OCI-M2 (cell line): ENCODE data around the gene LMNA.
"Not testable (repeated sequence)": the region's sequence is repeated elsewhere in the genome, so short reads cannot be mapped to it uniquely, and the experiment has no call there.

Source experiments
- DNase-seq: peaks from one replicate; lab custom pipeline; 2025; ENCODE audit not compliant: unreplicated experiment; lab: John Stamatoyannopoulos, UW

The LMNA gene

GRCh38 chr1:156104065-156104810, 10.3 kb upstream of the LMNA start:
- no peak for DNase-seq

GRCh38 chr1:156104861-156105832, 9.4 kb upstream of the LMNA start:
- no peak for DNase-seq

DNA sequence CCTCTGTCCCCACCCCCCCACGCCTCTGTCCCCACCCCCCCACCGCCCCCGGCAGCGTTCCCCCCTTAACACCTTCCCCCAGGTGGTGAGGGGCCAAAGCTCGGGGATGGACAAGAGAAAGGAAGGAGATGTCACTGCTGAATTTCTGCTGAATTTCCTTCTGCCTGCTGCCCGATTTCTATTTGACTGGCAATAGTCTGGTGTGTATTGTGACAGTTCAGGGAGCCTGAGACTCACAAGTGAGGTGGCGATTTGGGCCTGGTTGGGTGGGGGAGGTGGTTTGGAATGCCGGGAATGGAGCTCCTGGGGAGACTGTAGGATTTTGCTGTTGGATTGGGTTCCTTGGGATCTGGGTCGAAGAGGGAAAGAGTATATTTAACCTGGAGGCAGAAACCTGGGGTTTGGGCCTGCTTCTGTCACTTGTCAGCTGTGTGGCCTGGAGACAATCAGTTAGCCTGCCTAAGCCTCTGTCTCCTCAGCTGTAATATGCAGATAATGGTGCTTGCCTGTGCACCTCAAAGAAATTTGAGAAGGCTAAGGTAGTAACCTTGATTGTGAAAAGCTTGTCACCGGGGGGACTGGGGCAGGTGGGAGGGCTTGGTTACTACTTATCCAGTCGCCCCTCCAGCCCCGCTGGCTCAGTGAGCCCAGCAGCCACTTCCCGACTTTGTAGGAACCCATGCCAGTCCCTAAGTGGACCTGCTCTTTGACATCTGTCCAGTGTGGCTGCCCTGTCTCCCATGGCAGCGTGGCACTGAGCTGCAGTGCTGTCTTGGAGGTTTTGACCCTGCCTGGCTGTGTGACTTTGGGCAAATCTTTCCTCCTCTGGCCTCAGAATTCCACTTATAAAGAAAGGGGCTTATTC, 7.7 kb upstream of the LMNA start:
- DNase-seq: no peak

- no peak for DNase-seq
Measured at GRCh38 chr1:156108057-156108456, 6.5 kb upstream of the LMNA start.

GRCh38 chr1:156108664-156109241, 5.8 kb upstream of the LMNA start:
- no peak for DNase-seq

GRCh38 chr1:156110252-156110651, 4.3 kb upstream of the LMNA start:
- no peak for DNase-seq

- no peak for DNase-seq
Measured at GRCh38 chr1:156111355-156111962, 3.1 kb upstream of the LMNA start.

DNA sequence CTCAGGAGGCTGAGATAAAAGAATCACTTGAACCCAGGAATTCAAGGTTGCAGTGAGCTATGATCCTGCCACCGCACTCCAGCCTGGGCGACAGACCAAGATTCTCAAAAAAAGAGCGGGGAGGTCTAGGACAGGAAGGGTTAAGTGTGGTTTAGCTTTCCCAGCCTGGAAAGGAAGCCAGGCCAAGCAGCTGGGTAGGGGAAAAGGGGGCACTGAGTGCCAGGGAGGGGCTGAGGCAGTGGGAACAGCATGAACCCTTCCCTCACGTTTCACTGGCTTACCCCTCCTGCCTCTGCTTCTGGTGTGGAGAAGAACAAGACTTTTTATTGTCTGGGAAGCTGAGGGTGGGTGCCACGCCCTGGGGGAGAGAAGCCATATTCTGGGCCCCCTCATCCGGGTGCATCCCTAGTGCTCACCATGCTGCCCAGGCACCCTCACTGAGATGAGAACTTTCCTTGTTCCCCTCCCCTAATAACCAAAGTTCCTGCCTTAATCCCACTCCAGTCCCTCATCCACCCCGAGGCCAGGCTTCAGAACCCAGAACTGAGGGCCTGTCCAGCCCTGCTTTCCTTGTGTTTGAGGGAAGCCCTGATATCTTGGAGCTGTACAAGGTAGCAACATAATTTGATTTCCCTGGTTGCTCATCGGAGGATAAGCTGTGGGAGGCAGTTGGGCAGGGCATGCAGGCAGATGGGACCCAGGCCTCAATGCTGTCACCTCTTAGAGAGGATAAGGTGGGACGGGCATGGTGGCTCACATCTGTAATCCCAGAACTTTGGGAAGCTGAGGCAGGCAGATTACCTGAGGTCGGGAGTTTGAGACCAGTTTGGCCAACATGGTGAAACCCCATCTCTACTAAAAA, 2.0 kb upstream of the LMNA start:
- DNase-seq: no peak

- DNase-seq: no peak
Measured at GRCh38 chr1:156113282-156113950, 1.1 kb upstream of the LMNA start.

- peak; percentile 20 for DNase-seq
Measured at GRCh38 chr1:156114919-156115513, 505 bp downstream of the LMNA start.

DNA sequence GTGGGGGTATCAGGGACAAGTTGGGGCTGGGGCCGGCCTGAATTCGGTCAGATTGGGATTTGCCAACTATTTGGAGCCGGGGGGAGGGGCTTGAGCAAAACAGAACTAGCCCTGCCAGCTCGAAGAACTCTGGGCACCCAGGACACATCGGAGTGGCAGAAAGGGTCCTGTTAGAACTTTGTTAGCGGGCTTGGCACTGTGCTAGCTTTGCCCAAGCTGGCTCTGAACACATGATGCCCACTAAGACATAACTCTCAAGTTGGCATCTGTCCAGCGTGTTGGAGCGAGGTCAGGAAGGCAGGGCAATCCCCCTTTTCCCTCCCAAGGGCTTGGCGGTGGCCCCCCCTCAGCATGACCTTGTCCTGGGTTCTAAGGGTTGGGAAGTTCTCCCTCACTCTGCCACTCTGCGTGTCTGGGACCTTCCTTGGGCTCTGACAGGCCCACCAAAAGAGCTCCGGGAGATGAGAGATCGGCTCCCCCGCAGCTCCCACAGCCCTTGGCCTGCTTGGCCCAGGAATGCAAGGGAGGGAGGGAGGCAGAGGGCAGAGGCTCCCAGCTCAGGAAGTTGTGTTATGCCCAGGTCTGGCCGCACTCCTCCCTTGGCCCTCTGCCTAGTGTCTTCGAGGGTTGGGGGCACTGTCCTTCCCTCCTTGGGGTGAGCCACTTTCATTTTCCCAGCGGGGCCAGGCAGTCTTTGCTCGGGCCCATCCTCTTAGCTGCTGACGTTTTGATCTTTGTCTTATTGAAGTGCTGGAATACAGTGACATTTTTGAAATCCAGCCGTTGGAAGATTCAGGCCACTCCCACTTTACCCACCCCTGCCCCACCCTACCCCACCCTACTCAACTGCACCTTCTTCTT, 1.2 kb downstream of the LMNA start:
- DNase-seq: no peak

DNA sequence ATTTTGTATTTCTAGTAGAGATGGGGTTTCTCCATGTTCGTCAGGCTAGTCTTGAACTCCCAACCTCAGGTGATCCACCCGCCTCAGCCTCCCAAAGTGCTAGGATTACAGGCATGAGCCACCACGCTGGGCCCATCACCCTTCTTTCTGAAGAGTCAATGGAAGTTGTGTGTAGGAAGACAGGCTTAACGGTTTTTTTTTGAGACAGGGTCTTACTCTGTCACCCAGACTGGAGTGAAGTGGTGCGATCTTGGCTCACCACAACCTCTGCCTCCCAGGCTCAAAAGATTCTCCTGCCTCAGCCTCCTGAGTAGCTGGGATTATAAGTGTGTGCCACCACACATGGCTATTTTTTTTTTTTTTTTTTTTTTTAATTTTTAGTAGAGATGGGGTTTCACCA, 2.2 kb downstream of the LMNA start:
- DNase-seq: not testable (repeated sequence)

- no peak for DNase-seq
Measured at GRCh38 chr1:156117414-156118176, 3.1 kb downstream of the LMNA start.

GRCh38 chr1:156118177-156118868, 3.8 kb downstream of the LMNA start:
- no peak for DNase-seq

DNA sequence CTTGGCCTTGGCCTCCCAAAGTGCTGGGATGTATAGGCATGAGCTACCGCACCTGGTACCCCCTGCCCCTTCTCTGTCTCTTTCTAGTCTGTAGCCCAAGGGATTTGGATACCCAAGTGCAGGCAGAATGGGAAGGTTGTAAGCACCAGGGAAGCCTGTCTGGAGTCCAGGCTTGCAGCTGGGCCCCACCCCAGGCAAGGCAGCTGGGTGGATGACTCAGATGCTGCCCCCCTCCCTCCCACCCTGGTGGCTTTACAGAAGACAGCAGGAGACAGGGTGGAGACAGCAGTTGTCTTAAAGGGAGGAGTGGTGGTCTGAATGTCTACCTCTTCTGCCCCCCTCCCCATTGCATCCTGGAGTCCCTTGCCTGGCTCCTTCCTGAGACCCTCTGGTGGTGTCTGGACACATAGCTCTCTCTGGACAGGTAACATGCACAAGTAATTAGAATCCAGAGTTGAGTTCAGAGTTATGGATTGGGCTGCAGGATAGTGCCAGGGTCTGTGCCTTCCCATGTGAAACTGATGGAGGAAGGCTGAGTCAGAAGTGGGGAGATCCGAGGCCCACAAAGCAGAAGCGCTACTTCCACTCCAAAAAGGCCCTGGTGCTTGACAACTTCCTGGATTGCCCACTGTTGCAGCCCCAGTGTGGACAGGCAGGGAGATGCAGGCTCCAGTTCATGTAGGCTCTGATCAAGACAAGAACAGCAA, 5.1 kb downstream of the LMNA start:
- no peak for DNase-seq

DNA sequence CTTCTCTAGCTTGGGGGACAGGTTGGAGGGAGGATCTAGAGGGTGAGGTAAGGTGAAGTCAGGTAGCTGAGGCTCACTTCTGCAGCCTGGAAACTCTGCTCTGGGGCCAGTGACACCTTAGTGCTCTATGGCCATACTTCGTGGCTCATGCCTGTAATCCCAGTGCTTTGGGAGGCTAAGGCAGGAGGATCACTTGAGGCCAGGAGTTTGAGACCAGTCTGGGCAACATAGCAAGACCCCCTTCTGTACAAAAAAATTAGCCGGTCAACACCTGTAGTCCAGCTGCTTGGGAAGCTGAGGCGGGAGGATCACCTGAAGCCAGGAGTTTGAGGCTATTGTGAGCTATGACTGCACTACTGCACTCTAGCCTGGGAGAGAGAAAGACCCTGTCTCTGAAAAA, 5.8 kb downstream of the LMNA start:
- no peak for DNase-seq
